Neural cell (in vitro differentiated cells): ENCODE measurements around the gene UPB1. TPM values are rescaled to one million over a fixed set of nuclear protein-coding genes. Genes with fewer than 3 reads are reported as not detected.

Experiments
- H2AFZ ChIP-seq: fragments of 200-600, 300-800 bp; sonication (generic), shearing (Covaris generic); 2 replicates; pipeline ENCODE4 v1.6.0; 2014; ENCODE audit warnings: low read depth, mild to moderate bottlenecking, antibody characterized with exemption, low read length, moderate library complexity
- H3F3A ChIP-seq: fragments of 200-600 bp; shearing (Covaris generic); 2 replicates; pipeline ENCODE4 v1.6.1; 2016; ENCODE audit warnings: mild to moderate bottlenecking, moderate library complexity, mixed read lengths, antibody characterized with exemption, low read length; ENCODE audit not compliant: insufficient read depth, poor library complexity, severe bottlenecking
- H3K27ac ChIP-seq: fragments of 200-600, 300-800 bp; sonication (generic), shearing (Covaris generic); 2 replicates; pipeline ENCODE4 v1.5.1; 2014; ENCODE audit warnings: mild to moderate bottlenecking, low read length, moderate library complexity
- H3K27me3 ChIP-seq: fragments of 300-800, 200-600 bp; sonication (generic), shearing (Covaris generic); 2 replicates; pipeline ENCODE4 v1.6.0; 2014; ENCODE audit warnings: mild to moderate bottlenecking, low read depth, low read length, moderate library complexity; ENCODE audit not compliant: insufficient read depth
- H3K36me3 ChIP-seq: fragments of 300-800, 200-600 bp; sonication (generic), shearing (Covaris generic); 2 replicates; pipeline ENCODE4 v1.5.1; 2014; ENCODE audit warnings: mild to moderate bottlenecking, antibody characterized with exemption, low read length, moderate library complexity; ENCODE audit not compliant: insufficient read depth
- H3K4me2 ChIP-seq: fragments of 300-800, 200-600 bp; sonication (generic), shearing (Covaris generic); 2 replicates; pipeline ENCODE4 v1.6.0; 2014; ENCODE audit warnings: mild to moderate bottlenecking, low read length
- H3K4me3 ChIP-seq: fragments of 300-800, 200-600 bp; sonication (generic), shearing (Covaris generic); 2 replicates; pipeline ENCODE4 v1.5.1; 2014; ENCODE audit warnings: mild to moderate bottlenecking, low read length, moderate library complexity
- H3K79me2 ChIP-seq: fragments of 200-600 bp; shearing (Covaris generic); replicated peaks from 2 replicates; pipeline ENCODE4 v1.6.0; 2014; ENCODE audit warnings: mild to moderate bottlenecking, low read length, moderate library complexity; ENCODE audit not compliant: insufficient read depth
- H3K9ac ChIP-seq: fragments of 300-800, 200-600 bp; sonication (generic), shearing (Covaris generic); 2 replicates; pipeline ENCODE4 v1.6.1; 2016; ENCODE audit warnings: mild to moderate bottlenecking, low read length, mixed read lengths
- H3K9me2 ChIP-seq: fragments of 200-600 bp; shearing (Covaris generic); 2 replicates; pipeline ENCODE4 v1.6.1; 2016; ENCODE audit warnings: mild to moderate bottlenecking, low read length, mixed read lengths; ENCODE audit not compliant: insufficient read depth
- H3K9me3 ChIP-seq: fragments of 200-600, 300-800 bp; sonication (generic), shearing (Covaris generic); 2 replicates; pipeline ENCODE4 v1.6.1; 2016; ENCODE audit warnings: mild to moderate bottlenecking, mixed run types, low read length, moderate library complexity, mixed read lengths
- H4K20me1 ChIP-seq: fragments of 200-600 bp; shearing (Covaris generic); 2 replicates; pipeline ENCODE4 v1.6.1; 2016; ENCODE audit warnings: mild to moderate bottlenecking, mixed run types; ENCODE audit not compliant: insufficient read depth
- EP300 ChIP-seq: fragments of 450-650 bp; conservative IDR thresholded peaks from 2 replicates; pipeline ENCODE4 v1.6.1; 2014; ENCODE audit warnings: antibody characterized with exemption, mild to moderate bottlenecking, moderate library complexity; ENCODE audit not compliant: poor library complexity, severe bottlenecking
- EZH2 ChIP-seq: fragments of 200-600, 300-800 bp; shearing (Covaris generic), sonication (generic); IDR thresholded peaks from 2 replicates; pipeline ENCODE4 v1.6.1; 2014; ENCODE audit warnings: antibody characterized with exemption, low read length, borderline replicate concordance, mild to moderate bottlenecking; ENCODE audit not compliant: insufficient read depth, poor library complexity, severe bottlenecking
- MXI1 ChIP-seq: fragments of 450-650 bp; conservative IDR thresholded peaks from 2 replicates; pipeline ENCODE4 v1.6.1; 2014; ENCODE audit warnings: antibody characterized with exemption, mild to moderate bottlenecking; ENCODE audit not compliant: poor library complexity, severe bottlenecking
- RAD21 ChIP-seq: fragments of 450-650 bp; conservative IDR thresholded peaks from 2 replicates; pipeline ENCODE4 v1.6.1; 2014; ENCODE audit warnings: antibody characterized with exemption, mild to moderate bottlenecking, moderate library complexity
- SMC3 ChIP-seq: fragments of 450-650 bp; conservative IDR thresholded peaks from 2 replicates; pipeline ENCODE4 v1.6.1; 2014; ENCODE audit warnings: antibody characterized with exemption, mild to moderate bottlenecking, moderate library complexity; ENCODE audit not compliant: poor library complexity
- TAF1 ChIP-seq: IDR thresholded peaks from 2 replicates; pipeline ENCODE4 v1.6.1; 2012; ENCODE audit warnings: low read depth
- polyA plus RNA-seq: library from polyadenylated mRNA; depleted of rRNA; stranded (reverse); fragments of >200 nt; gene quantifications from 2 replicates; pipeline ENCODE4 v1.2.3, GENCODE V29; 2014
- TF ChIP-seq, protein P1 (sequence below): fragments of 450-650 bp; IDR thresholded peaks from 2 replicates; pipeline ENCODE4 v1.5.1; 2014; ENCODE audit warnings: antibody characterized with exemption, mild to moderate bottlenecking, moderate library complexity; ENCODE audit not compliant: poor library complexity, severe bottlenecking
- TF ChIP-seq, protein P2 (sequence below): IDR thresholded peaks from 2 replicates; pipeline ENCODE4 v1.6.1; 2012; ENCODE audit warnings: borderline replicate concordance

UPB1 gene
- polyA plus RNA-seq, 1 donor from 2014 or later, result 0.12 TPM

DNA sequence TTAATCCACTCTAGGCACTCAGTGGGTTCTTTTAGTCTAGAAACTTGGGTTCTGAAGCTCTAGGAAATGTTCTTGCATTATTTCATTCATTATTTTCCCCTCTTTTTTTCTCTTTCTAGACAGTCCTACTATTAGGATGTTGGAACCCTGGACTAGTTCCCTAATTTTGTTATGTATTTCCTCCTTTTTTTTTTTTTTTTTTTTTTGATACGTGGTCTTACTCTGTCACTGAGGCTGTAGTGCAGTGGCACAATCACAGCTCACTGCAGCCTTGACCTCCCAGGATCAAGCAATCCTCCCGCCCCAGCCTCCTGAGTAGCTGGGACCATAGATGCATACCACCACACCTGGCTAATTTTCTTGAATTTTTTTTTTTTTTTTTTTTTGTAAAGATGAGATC, 9.4 kb downstream of the UPB1 start:
- Histone ChIP-seq H3K27ac (no peak overlapping the region), H3K9me2 (no peaks in the 10 kb centered on the region), H4K20me1 (no peaks in the 10 kb centered on the region), H2AFZ (no peak overlapping the region), H3K4me3 (no peak overlapping the region), H3K9me3 (no peaks in the 10 kb centered on the region), H3K9ac (no peak overlapping the region), H3F3A (no peaks in the 10 kb centered on the region), H3K36me3 (no peaks in the 10 kb centered on the region), H3K79me2 (no peaks in the 10 kb centered on the region), H3K4me2 (no peak overlapping the region), H3K27me3 (no peaks in the 10 kb centered on the region)
- TF ChIP-seq, protein P1, sequence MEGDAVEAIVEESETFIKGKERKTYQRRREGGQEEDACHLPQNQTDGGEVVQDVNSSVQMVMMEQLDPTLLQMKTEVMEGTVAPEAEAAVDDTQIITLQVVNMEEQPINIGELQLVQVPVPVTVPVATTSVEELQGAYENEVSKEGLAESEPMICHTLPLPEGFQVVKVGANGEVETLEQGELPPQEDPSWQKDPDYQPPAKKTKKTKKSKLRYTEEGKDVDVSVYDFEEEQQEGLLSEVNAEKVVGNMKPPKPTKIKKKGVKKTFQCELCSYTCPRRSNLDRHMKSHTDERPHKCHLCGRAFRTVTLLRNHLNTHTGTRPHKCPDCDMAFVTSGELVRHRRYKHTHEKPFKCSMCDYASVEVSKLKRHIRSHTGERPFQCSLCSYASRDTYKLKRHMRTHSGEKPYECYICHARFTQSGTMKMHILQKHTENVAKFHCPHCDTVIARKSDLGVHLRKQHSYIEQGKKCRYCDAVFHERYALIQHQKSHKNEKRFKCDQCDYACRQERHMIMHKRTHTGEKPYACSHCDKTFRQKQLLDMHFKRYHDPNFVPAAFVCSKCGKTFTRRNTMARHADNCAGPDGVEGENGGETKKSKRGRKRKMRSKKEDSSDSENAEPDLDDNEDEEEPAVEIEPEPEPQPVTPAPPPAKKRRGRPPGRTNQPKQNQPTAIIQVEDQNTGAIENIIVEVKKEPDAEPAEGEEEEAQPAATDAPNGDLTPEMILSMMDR, result no peak
- TF ChIP-seq EZH2, result no peak
- TF ChIP-seq SMC3, result no peak
- TF ChIP-seq RAD21, result no peak
- TF ChIP-seq EP300, result no peak
- TF ChIP-seq TAF1, result no peak

DNA sequence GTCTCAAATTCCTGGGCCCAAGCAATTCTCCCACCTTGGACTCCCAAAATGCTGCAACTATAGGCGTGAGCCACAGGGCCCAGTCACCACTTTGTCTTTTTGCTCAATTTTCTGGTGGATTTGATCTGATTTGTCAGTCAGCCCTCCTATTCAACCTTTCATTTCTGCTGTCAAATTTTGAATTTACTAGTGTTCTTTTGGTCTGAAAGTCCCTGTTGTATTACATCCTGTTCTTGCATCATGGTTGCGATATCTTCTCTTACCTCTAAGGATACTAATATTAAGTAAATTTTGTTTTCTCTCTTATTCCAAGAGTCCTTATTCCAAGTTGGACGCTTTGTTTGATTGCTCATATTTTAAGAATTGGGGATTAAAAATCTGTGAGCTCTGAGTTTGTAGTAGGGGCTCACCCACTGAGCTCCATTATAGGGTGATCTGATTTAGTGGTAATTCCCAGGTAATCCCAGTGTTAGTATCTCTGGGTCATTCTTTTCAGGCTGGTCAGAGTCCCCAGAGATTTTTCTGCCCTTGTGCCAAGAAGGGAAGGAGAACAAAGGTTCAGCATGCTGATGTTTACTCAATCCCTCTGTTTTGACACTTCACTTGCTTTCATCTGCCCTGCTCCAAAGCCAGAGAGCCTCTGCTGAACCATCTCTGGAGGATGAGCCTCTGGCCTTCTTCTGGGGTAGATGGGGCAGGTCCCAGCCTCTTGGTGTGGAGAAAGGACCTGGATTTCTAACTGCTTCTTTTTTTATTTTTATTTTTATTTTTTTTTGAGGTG, 10.0 kb downstream of the UPB1 start:
- no peak overlapping the region for H3K27ac ChIP-seq
- no peak overlapping the region for H3K9ac ChIP-seq
- no peaks in the 10 kb centered on the region for H3K36me3 ChIP-seq
- no peaks in the 10 kb centered on the region for H3F3A ChIP-seq
- H2AFZ ChIP-seq, result no peak overlapping the region
- TF ChIP-seq EZH2 (no peak), RAD21 (no peak), EP300 (no peak), MXI1 (no peak)
- TF ChIP-seq, protein P1, result no peak
- TF ChIP-seq, protein P2, sequence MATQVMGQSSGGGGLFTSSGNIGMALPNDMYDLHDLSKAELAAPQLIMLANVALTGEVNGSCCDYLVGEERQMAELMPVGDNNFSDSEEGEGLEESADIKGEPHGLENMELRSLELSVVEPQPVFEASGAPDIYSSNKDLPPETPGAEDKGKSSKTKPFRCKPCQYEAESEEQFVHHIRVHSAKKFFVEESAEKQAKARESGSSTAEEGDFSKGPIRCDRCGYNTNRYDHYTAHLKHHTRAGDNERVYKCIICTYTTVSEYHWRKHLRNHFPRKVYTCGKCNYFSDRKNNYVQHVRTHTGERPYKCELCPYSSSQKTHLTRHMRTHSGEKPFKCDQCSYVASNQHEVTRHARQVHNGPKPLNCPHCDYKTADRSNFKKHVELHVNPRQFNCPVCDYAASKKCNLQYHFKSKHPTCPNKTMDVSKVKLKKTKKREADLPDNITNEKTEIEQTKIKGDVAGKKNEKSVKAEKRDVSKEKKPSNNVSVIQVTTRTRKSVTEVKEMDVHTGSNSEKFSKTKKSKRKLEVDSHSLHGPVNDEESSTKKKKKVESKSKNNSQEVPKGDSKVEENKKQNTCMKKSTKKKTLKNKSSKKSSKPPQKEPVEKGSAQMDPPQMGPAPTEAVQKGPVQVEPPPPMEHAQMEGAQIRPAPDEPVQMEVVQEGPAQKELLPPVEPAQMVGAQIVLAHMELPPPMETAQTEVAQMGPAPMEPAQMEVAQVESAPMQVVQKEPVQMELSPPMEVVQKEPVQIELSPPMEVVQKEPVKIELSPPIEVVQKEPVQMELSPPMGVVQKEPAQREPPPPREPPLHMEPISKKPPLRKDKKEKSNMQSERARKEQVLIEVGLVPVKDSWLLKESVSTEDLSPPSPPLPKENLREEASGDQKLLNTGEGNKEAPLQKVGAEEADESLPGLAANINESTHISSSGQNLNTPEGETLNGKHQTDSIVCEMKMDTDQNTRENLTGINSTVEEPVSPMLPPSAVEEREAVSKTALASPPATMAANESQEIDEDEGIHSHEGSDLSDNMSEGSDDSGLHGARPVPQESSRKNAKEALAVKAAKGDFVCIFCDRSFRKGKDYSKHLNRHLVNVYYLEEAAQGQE, result no peak
- no peak overlapping the region for H3K4me3 ChIP-seq
- no peaks in the 10 kb centered on the region for H4K20me1 ChIP-seq
- no peaks in the 10 kb centered on the region for H3K9me2 ChIP-seq
- H3K27me3 ChIP-seq, result no peaks in the 10 kb centered on the region
- H3K9me3 ChIP-seq, result no peaks in the 10 kb centered on the region
- H3K79me2 ChIP-seq, result no peaks in the 10 kb centered on the region
- H3K4me2 ChIP-seq, result no peak overlapping the region
